ENCODE results near the gene ACOX3.
"Not testable (repeated sequence)": the region's sequence is repeated elsewhere in the genome, so short reads cannot be mapped to it uniquely, and the experiment has no call there.

The ACOX3 gene

DNA sequence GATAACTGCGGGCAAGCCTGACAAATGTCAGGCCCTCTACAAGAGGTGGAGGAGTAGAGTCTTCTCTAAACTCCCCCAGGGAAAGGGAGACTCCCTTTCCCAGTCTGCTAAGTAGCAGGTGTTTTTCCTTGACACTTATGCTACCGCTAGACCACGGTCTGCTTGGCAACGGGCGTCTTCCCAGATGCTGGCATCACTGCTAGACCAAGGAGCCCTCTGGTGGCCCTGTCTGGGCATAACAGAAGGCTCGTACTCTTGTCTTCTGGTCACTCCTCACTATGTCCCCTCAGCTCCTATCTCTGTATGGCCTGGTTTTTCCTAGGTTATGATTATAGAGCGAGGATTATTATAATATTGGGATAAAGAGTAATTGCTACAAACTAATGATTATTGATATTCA lies 33.6 kb downstream of the ACOX3 start:
- DNase-seq (ENCODE audit: low read depth, low spot score): not testable (repeated sequence)

DNA sequence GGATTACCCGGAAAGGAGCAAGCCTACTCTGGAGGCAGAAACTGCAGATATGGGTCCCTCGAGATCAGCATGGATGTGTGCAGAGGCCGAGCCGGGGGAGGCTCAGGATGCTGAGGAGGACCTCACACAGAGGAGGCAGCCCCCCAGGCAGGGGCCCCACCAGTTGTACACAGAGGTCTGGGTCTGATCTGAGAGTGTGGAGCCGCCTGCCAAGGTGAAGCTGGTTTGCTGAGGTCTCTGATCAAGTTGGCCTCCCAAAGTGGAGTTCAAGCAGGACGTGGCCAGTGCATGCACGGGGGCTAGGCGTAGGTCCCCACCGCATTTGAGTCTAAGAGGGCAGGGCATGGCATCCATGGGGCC lies 35.0 kb downstream of the ACOX3 start:
- no peak for DNase-seq (ENCODE audit: low read depth, low spot score)

DNA sequence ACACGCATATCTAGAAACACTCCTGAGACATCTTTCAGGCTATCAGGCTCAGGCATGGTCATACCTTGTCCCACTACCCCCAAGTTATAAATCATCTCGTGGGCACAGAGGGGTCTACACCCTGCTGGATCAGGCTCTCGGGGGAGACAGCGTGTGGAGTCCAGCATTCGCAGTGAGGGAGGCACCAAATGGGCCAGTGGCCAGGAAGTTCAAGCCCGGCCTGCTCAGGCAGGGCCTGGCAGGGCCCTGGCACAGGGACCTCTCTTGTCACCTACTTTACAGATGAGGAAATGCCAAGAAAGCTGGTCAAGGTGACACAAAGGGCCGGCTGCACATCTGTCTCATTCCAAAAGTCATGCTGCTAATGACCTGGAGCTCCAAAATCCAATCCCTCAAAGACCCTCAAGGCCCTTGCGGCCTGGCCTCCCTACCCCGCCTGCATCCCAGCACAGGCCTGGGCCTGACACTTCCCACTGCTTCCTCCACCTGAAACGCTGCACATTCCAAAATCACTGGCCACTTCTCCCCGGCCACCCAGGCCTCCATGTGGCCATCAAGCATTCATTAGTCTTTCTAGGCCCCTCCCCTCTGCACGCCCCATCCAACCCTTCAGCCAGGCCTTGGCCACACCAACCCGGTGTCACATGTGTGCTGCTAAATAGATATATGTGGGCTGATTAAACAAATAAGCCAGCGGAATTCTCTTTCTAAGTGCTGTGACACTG lies 35.6 kb downstream of the ACOX3 start:
- DNase-seq (ENCODE audit: low read depth, low spot score): no peak

DNA sequence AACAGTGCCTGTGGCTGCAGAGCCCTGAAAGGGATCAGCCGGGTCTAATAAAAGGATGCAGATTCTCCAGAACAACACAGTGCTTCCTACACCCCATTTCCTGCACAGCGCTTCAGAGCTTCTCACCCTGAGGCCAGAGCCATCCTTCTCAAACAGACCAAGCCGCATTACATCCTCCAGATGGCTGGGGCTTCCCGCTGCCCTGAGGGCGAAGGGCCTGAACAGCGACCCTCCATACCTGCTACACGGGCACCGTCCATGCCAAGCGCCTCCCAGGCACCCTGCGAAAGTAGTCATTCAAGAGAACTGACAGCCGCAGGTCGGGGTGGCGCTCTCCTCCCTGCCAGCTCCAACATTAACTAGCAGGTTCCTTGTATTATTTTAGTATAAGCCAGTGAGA lies 36.5 kb downstream of the ACOX3 start:
- no peak for DNase-seq (ENCODE audit: low read depth, low spot score)

GRCh38 chr4:8403173-8403753 lies 37.3 kb downstream of the ACOX3 start:
- no peak for DNase-seq (ENCODE audit: low read depth, low spot score)

GRCh38 chr4:8402640-8403039 lies 37.9 kb downstream of the ACOX3 start:
- no peak for DNase-seq (ENCODE audit: low read depth, low spot score)

GRCh38 chr4:8402181-8402597 lies 38.3 kb downstream of the ACOX3 start:
- no peak for DNase-seq (ENCODE audit: low read depth, low spot score)

DNA sequence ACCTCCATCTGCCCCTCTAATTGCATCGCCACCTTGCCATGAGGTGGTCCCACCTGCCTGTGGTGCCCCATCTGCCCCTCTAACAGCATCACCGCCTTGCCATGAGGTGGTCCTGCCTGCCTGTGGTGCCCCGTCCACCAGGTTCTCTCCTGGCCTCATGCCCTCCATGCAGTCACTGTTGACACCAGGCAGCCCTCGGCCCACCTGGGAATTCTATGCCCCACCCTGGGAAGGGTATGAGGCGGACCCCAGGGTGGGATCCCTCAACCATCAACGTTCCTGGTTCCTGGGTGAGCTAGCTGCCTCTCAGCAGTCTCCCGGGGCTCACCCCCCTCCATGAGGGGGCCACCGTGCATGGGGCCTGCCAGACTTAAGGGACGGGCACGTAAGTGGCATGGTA lies 38.9 kb downstream of the ACOX3 start:
- no peak for DNase-seq (ENCODE audit: low read depth, low spot score)

DNA sequence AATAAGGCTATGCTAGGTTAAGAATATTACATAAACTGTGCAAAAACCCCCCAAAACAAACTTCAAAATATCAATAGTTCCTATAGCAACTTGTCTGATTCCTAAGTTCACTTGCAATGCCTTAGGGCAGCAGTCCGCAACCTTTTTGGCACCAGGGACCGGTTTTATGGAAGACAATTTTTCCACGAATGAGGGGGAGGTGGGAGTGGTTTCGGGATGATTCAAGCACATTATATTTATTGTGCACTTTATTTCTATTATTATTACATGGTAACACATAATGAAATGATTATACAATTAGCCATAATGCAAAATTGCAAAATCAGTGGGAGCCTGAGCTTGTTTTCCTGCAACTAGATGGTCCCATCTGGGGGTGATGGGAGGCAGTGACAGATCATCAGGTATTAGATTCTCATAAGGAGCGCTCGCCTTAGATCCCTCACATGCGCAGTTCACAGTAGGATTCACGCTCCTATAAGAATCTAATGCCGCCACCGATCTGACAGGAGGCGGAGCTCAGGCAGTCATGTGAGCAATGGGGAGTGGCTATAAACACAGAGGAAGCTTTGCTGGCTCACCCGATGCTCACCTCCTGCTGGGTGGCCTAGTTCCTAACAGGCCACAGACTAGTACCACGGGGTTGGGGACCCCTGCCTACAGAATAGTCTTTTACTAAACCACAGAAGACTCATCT lies 39.7 kb downstream of the ACOX3 start:
- DNase-seq (ENCODE audit: low read depth, low spot score): no peak

GRCh38 chr4:8399298-8399697 lies 41.2 kb downstream of the ACOX3 start:
- DNase-seq (ENCODE audit: low read depth, low spot score): no peak

DNA sequence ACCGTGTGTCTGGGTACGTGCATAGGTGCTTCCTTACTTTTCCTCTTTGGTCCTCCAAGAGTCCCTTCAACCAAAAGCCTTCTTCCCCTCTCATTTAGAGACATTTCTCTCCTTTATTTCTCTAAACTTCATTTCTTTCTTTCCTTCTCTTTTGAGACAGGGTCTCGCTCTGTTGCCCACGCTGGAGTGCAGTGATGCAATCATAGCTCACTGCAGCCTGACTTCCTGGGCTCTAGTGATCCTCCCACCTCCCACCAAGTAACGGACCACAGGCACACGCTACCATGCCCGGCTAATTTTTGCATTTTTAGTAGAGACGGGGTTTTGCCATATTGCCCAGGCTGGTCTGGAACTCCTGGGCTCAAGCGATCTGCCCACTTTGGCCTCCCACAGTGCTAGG lies 42.2 kb downstream of the ACOX3 start:
- DNase-seq (ENCODE audit: low read depth, low spot score): no peak

DNA sequence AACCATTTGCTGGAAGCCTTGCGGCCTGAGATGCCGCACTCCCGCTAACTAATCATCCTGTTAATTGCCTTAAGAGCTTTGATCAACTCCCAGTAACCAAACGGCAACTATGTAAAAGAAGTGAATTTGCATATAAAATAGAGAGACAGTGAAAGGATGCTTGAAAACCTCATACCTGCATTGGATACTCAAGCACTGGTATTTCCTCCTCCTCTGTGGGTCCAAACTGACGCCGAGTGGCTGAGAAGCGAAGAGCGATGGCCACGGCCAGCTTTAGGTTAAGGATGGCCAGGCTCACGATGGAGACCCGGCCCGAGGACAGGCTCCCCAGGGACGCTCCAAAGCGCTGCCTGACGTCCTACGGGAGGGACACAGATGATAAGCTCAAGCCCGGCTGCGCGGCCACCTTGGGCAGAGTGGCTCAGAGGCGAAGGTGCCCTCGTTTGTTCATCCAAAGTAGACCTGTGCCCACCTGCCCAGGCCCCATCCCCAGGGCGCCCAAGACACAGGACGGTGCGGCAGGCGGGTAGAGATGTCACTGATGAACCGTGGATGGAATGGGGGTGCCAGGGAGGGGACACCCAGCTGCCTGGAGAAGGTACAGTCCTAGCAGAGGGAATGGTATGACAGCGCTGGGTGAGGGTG lies 43.6 kb downstream of the ACOX3 start:
- no peak for DNase-seq (ENCODE audit: low read depth, low spot score)

DNA sequence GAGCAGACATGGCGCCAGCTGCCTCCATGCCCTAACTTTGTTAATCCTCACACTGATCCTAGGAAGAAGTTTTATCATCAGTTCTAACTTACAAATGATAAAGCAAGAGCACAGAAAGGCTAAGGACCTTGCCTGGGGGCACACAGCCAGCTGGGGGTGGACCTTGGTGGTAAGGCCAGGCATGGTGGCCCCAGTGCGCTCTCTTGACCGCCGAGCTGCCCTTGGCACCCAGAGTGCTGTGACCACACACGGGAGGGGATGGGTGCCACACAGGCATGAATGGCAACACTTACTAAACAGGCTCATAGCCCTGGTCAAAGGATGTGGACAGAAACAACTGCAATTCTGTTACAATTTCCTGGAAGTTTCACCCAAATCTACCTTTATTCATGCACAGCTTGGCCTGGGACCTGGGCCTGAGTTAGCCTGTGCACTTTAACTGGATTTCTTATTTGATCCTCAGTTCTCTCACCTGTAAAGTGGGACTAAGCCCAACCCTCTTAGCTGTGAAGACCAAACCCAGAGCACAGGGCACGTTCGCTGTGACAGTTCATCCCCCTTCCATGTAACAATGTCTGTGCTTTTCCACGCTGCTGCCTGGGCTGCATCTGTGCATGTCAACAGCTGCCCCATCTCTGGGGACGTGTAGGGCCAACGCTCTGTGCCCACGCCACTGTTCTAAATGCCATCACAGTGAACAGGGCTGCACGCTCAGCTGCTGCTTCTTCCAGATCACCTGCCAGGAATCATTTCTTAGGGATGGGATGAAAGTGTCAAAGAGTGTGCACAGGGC lies 44.8 kb downstream of the ACOX3 start:
- DNase-seq (ENCODE audit: low read depth, low spot score): no peak

DNA sequence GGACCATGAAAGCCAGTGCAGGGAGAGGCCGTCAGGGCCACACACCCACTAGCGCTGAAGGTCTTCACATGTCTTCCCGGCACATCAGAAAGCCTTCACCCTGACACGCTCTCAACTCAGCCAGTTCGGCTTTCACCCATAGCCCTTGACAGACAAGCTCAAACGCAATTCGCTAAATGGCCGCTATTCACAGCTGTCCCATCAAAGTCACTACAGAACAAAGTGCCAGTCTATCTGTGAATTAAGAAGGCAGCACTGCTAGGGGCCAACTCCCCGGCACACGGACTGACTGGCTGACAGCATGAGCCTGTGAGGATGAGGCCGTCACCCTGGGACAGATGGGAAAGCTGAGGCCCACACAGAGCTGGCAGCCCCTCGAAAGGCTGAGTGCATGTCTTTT lies 45.7 kb downstream of the ACOX3 start:
- DNase-seq (ENCODE audit: low read depth, low spot score): no peak

DNA sequence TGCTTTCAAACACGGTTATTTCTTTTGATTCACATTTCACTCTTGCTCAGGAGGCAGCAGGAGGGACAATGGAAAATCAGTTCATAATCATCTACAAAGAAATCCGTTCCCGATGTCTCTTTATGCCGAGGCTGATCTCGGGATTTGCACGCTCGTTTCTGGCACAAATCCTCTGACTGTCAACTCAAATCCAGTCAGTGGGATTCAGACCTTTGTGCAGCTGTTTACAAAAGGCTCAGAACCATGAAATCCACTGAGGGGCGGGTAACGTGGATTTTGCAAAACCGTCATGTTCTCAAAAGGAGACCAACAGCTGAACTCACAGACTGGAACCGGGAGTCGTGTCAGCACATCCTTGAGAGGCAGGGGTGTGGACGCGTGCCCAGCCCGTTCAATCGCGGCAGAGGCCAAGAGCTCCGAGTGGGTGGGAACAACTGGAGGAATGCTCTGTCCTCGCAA lies 46.4 kb downstream of the ACOX3 start:
- no peak for DNase-seq (ENCODE audit: low read depth, low spot score)

- no peak for DNase-seq (ENCODE audit: low read depth, low spot score)
Measured at GRCh38 chr4:8393593-8394038, 46.9 kb downstream of the ACOX3 start.

DNA sequence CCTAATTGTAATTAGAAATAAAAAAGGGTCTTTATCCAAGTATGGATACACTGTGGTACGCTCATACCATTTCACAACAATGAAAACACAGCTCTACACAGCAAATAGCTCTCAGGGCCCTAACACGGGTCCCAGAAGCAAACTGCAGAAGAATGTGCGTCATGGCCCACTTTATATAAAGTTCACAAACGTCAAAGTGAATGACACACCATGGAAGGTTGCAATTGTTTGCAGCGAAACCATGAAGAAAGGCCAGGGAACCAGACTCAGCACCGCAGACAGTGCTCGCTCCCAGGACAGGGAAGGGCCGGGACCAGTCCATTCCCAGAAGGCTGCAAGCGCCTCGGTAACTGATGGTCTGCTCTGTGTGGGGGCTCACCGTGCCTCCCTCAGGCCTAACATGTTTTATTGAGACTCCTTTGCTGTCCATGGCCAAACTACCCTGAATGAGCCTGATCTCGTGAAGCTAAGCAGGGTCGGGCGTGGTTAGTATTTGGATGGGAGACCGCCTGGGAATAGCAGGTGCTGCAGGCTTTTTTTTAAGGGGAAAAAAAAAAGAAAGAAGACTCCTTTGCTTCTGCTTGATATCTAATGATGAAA lies 47.8 kb downstream of the ACOX3 start:
- no peak for DNase-seq (ENCODE audit: low read depth, low spot score)

GRCh38 chr4:8391972-8392371 lies 48.6 kb downstream of the ACOX3 start:
- DNase-seq (ENCODE audit: low read depth, low spot score): no peak

GRCh38 chr4:8391071-8391470 lies 49.5 kb downstream of the ACOX3 start:
- no peak for DNase-seq (ENCODE audit: low read depth, low spot score)

GRCh38 chr4:8390577-8390976 lies 49.9 kb downstream of the ACOX3 start:
- DNase-seq (ENCODE audit: low read depth, low spot score): no peak

GRCh38 chr4:8388528-8388870 lies 52.0 kb downstream of the ACOX3 start:
- DNase-seq (ENCODE audit: low read depth, low spot score): no peak
